Peyer's patch (tissue), 4 donors: ENCODE data around the gene PASD1.

ENCODE experiments used
- CTCF ChIP-seq, 6 experiments: fragments of 450-650 bp in 4 of 6; fragments of 200-600 bp in 2 of 6; sonication (generic) in 1 of 6; IDR thresholded peaks; one replicate each; pipeline ENCODE4 v1.5.1; 2017 to 2019; ENCODE audit warnings: antibody characterized with exemption in 6 of 6, mild to moderate bottlenecking in 3 of 6, moderate library complexity in 1 of 6
- POLR2A ChIP-seq, 2 donors: fragments of 450-650 bp; IDR thresholded peaks; one replicate each; pipeline ENCODE4 v1.5.1; 2017; ENCODE audit warnings: antibody characterized with exemption in 2 of 2, mild to moderate bottlenecking in 2 of 2, moderate library complexity in 2 of 2

GRCh38 chrX:151517421-151517820 is 46.1 kb upstream of the PASD1 start:
- TF ChIP-seq CTCF (IDR thresholded peaks at IDR 0.05) (no peak), POLR2A (IDR thresholded peaks at IDR 0.05) (no peak)
